ENCODE results near the gene PNLIPRP3. TPM values are rescaled to one million over a fixed set of nuclear protein-coding genes. Genes with fewer than 3 reads are reported as not detected.

Gene PNLIPRP3
- total RNA-seq, 1 experiment from 2014 or later: not detected

GRCh38 chr10:116452338-116452720 is 24.7 kb downstream of the PNLIPRP3 start:
- no peak overlapping the region for H3K9ac ChIP-seq (ENCODE audit: extremely low read depth, insufficient read length, low read length)

More at GRCh38 chr10:116452338-116452720, 24.7 kb downstream of the PNLIPRP3 start:
- H3K4me3 Mint-ChIP-seq: no peak overlapping the region
- DNase-seq: peak; percentile 84
- H3K79me1 ChIP-seq (ENCODE audit: insufficient read depth, low read depth, low read length, poor library complexity, severe bottlenecking): no peaks in the 10 kb centered on the region
- H2BK120ac ChIP-seq (ENCODE audit: low read depth, low read length, poor library complexity, severe bottlenecking): no peak overlapping the region
- H3K18ac ChIP-seq (ENCODE audit: insufficient read length, low read depth, low read length): no peak overlapping the region
- H4K91ac ChIP-seq (ENCODE audit: insufficient read length, low read depth, low read length): no peak overlapping the region
- H3K23me2 ChIP-seq (ENCODE audit: insufficient read length, low read depth, low read length, poor library complexity, severe bottlenecking): no peaks in the 10 kb centered on the region
- H4K20me1 ChIP-seq (ENCODE audit: control insufficient read depth, insufficient read depth, insufficient read length): no peaks in the 10 kb centered on the region
- no peaks in the 10 kb centered on the region; the same call in 1 of the 2 replicates for H3K27me3 Mint-ChIP-seq (ENCODE audit: low read depth)
- H3K4me2 ChIP-seq (ENCODE audit: insufficient read depth, insufficient read length, low read length): no peak overlapping the region
- H4K5ac ChIP-seq (ENCODE audit: insufficient read length, low read depth, low read length): no peak overlapping the region
- peaks cover 9 to 33% of the 10 kb centered on the region in 2 experiments for H3K4me1 Mint-ChIP-seq
- no peak overlapping the region for H2BK12ac ChIP-seq (ENCODE audit: insufficient read length, low read depth, low read length)
- H3K56ac ChIP-seq (ENCODE audit: insufficient read length, low read depth, low read length): no peak overlapping the region
- no peak overlapping the region for H2BK20ac ChIP-seq (ENCODE audit: low read depth, low read length, poor library complexity, severe bottlenecking)
- H3K23ac ChIP-seq (ENCODE audit: insufficient read length, low read depth, low read length): no peak overlapping the region
- TF ChIP-seq CTCF (conservative IDR thresholded peaks at IDR 0.05): no peak
- H3T11ph ChIP-seq (ENCODE audit: low read length): no peak overlapping the region
- no peaks in the 10 kb centered on the region for H3K4me1 ChIP-seq (ENCODE audit: insufficient read depth, low read length)
- no peak overlapping the region for H3K14ac ChIP-seq (ENCODE audit: insufficient read depth, low read length)
- no peak overlapping the region for H2AK5ac ChIP-seq (ENCODE audit: insufficient read length, low read length)
- peak overlapping the region; percentile 19 to 89 (median 72); a peak in 2 of 7 replicates for H3K27ac Mint-ChIP-seq
- H2AFZ ChIP-seq (ENCODE audit: low read length): no peak overlapping the region
- H3K27me3 ChIP-seq (ENCODE audit: insufficient read depth, low read length): no peaks in the 10 kb centered on the region
- no peak overlapping the region for H3K27ac ChIP-seq (ENCODE audit: insufficient read length, low read depth, low read length)
- no peak overlapping the region for H3K4ac ChIP-seq (ENCODE audit: low read depth, low read length)
- no peak overlapping the region for H2BK15ac ChIP-seq (ENCODE audit: low read depth, low read length)
- H2BK5ac ChIP-seq (ENCODE audit: insufficient read length, low read length): no peak overlapping the region
- no peaks in the 10 kb centered on the region for H3K9me3 ChIP-seq (ENCODE audit: control insufficient read depth, low read depth, low read length)
- peaks cover 8 to 16% (median 9%) of the 10 kb centered on the region in 3 experiments for H3K36me3 Mint-ChIP-seq (ENCODE audit: insufficient read depth in 1 of 3, low read depth in 3 of 3)
- peaks cover 15 to 32% of the 10 kb centered on the region in 2 experiments; a peak in 4 of 5 replicates for H3K9me3 Mint-ChIP-seq
- no peak overlapping the region for H4K8ac ChIP-seq (replicated peaks; ENCODE audit: insufficient read length, low read depth, low read length)
- H3K79me2 ChIP-seq (ENCODE audit: insufficient read depth, low read length): no peaks in the 10 kb centered on the region
